HFF-Myc (cell line): ENCODE data around the gene PRM1.
A peak's percentile ranks its signal among the peaks of the same experiment; 100 is the strongest.

Experiments used
- DNase-seq: peaks from one replicate; pipeline ENCODE4 v3.0.0-alpha.2; 2011; ENCODE audit warnings: low read depth; ENCODE audit errors: extremely low read depth
- H3K4me3 ChIP-seq: replicated peaks from 2 replicates; pipeline ENCODE4 v1.5.1; 2011; ENCODE audit warnings: low read depth, mild to moderate bottlenecking, control low read depth, low read length
- TF ChIP-seq, protein P1 (sequence below): IDR thresholded peaks from 2 replicates; pipeline ENCODE4 v1.5.1; 2012; ENCODE audit warnings: mild to moderate bottlenecking, low read depth, low read length, control low read depth; ENCODE audit errors: missing control alignments

The PRM1 gene

DNA sequence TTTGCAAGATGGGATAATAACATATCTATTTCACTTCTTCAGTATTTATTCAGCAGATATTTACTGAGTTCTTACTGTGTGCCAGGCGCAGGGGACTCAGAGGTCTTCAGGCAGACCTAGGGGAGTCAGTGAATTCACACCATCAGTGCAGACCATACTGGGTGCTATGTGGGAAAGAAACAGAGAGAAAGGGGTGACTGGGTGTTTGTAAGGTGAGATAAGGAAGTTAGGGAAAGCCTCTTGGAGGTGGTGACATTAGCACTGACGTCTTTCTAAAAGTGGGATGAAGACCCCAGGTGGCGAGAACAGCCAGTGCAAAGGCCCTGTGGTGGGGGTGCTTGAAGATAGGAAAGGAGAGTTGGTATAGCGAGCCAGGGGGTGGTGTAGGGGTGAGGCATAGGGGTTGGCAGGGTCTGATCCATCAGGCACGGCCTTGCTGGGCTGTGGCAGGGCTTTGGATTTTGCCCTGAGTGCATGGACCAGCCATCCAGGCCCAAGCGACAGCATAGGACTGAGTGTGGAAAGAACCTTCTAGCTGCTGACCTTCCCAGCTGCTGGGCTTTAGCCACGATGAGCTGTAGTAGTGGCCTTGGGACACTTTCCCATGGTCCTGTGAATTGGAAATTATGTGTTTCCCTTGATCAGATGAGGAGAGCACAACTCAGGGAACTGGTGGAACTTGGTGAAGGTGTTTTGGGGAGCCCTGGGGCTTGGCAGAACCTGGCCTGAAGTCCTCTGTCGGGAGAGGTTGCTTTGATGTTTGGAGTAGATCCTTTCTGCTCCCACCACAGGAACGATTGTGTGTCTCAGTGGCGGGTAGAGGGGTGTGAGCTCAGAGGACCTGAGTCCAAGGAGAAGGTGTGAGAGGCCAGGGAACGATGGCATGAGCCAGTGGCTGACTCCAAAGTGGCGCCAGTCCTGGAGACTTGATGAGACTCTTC is 21.2 kb downstream of the PRM1 start:
- H3K4me3 ChIP-seq, result no peak overlapping the region
- TF ChIP-seq, protein P1, sequence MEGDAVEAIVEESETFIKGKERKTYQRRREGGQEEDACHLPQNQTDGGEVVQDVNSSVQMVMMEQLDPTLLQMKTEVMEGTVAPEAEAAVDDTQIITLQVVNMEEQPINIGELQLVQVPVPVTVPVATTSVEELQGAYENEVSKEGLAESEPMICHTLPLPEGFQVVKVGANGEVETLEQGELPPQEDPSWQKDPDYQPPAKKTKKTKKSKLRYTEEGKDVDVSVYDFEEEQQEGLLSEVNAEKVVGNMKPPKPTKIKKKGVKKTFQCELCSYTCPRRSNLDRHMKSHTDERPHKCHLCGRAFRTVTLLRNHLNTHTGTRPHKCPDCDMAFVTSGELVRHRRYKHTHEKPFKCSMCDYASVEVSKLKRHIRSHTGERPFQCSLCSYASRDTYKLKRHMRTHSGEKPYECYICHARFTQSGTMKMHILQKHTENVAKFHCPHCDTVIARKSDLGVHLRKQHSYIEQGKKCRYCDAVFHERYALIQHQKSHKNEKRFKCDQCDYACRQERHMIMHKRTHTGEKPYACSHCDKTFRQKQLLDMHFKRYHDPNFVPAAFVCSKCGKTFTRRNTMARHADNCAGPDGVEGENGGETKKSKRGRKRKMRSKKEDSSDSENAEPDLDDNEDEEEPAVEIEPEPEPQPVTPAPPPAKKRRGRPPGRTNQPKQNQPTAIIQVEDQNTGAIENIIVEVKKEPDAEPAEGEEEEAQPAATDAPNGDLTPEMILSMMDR, result no peak
- DNase-seq, result no peak

DNA sequence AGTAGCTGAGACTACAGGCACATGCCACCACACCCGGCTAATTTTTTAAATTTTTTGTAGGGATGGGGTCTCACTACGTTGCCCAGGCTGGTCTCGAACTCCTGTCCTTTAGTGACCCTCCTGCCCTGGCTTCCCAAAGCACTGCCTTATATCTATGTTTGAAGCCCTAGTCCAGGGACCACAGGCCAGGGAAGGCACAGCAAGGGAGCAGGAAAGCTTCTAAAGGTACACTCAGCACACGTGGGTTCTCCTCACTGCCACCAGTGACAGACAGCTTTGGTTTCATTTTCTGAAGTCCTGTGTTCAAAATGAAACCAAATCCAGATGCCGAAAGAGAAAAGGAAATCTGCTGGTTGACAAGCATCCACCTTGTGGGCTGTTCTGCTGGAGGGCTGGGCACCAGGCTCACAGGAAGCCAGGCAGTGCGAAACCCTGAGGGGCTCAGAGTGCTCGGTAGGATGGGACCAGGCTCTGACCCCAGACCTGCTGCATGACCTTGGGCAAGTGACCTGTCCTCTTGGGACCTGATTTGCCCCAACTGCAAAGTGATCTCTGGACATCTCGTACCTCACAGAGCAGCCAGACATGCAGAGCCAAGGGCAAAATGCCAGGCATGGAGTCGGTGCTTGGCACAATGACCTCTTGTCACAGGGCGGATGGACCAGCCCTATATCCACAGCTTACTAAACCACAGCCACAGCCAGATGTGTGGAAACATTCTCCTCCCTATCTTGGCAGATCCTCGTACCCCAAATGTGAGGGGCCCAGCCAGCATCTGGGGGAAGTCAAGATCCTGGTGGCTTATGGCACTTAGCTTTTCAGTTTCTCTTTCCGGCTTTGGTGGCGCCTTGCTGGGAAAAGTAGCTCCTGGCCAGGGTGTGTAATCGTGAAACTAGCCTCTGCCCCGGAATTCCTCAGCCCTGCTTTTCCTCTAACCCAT is 22.3 kb downstream of the PRM1 start:
- H3K4me3 ChIP-seq, result no peak overlapping the region
- no peak for DNase-seq
- TF ChIP-seq, protein P1, result no peak

DNA sequence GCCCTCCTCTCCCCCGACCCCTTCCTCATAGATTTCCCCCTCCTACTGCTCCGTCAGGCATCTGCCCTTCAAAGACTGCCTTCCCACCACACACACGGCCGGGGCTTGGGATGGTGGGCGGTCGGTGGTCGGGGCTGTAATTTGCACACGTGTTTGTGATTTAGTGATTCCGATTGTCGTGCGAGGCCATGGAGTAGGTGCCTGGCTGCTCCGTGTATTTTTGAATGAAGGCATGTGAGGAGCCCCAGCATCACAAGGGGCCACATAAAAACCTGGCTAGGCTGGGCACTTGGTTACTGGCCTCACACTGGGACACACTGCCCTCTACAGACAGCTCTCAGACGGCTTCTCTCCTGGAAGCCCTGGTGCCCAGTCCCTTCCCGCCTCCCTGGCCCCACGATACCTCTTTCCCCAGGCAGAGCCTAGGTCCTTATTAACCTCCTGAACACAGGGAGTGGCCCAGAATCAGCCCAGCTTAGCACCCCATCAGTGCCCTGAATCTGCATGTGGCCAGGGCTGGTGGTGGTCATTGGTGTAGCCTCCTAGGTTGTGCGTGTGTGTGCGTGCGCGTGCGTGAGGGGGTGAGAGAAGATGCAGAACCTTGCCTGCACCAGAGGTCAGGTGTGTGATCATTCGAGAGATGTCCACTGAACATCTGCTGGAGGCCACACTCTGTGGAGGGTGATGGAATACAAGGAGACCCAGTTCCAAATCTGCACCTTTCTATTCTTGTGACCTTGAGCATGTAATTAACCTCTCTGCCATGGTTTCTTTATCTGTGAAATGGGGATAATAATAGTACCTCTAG is 23.8 kb downstream of the PRM1 start:
- DNase-seq, result peak; percentile 76
- TF ChIP-seq, protein P1, result peak; percentile 80
- peak overlapping the region; percentile 64 for H3K4me3 ChIP-seq

DNA sequence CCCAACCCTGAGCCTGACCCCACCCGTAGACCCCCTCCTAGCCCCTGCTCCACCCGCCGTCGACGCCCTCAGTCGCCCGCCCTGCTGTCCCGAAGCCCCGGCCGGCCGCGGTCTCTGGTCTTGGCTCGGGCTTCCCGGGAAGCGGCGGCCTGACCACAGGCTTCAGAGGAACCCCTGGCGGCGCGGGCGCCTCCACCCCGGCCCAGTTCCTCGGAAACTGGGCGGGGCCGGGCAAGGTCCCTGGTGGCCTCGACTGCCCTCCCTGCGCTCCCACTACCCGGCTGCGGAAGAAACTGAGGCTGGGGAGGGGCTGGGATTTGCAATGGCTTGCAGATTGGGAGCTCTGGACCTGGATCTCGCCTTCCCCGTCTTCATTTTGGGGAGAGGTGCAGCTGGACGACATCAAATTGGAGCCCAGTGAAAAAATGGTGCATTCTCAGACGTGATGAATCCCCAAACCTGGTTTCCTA is 24.4 kb downstream of the PRM1 start:
- TF ChIP-seq, protein P1, result no peak
- H3K4me3 ChIP-seq, result peak overlapping the region; percentile 64
- DNase-seq, result no peak

DNA sequence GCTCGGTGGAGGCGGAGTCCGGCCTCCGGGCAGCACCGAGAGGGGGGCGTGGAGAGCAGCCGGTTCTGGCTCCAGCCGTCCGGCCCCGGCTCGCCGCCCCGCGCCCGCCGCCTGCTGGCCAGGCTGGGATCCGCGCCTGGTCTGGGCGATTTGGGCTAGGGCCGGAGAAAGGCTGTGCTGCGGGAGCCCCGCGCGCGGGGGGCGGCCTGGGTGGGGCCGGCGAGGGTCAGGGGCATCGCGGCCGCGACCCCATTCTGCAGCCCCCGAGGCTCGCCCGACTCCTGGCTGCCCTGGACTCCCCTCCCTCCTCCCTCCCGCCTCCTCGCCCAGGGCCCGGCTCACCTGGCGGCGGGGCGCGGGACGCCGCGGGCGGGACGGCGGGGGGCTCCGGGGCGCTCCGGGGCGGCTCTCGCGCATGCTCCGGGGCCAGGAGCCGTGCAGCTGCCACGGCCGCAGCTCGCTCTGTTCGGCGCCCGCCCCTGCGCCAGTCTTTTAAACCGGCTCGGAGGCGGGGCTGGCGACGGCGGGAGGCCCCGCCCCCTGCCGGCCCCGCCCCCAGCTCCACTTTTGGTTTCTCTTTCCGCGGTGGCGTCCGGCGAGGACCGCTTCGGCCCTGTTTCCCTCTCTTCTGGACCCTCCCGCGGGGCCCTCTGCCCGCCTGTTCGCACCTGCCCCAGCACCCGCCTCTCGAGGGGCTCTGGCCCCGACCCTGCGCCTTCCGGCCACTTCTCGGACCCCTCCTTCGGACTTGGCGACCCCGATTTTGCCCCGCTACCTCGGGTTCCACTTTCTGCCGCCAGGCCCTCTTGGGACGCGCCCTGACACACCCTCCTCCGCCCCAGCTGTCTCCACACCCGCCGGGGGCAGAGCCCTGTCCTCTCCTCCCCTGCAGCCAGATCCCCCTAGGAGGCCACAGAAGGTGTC is 25.1 kb downstream of the PRM1 start, which contains the start of gene SOCS1:
Gene SOCS1 (minus strand): TSS at position 468 of the 924 bp plus-strand sequence. CDS start 726 bp downstream, outside the sequence.
- H3K4me3 ChIP-seq, result peak within 1 kb of the TSS; percentile 64
- peak; percentile 35 for DNase-seq
- TF ChIP-seq, protein P1, result peak; percentile 69
